Measurements from ENCODE around the gene STK32A.

GRCh38 chr5:147393874-147394672 lies 159.2 kb downstream of the STK32A start:
- TF ChIP-seq CTCF (IDR thresholded peaks at IDR 0.05 in 2 of 3, conservative IDR thresholded peaks at IDR 0.05 in 1 of 3; ENCODE audit: borderline replicate concordance in 1 of 3, insufficient read depth in 1 of 3, low read depth in 2 of 3, low read length in 2 of 3) (peak in 1 of 3 experiments; percentile 36; a peak in 1 of 6 replicates), POLR2A (IDR thresholded peaks at IDR 0.05; ENCODE audit: borderline replicate concordance, extremely low read depth, insufficient read depth, insufficient read length) (no peak), YY1 (IDR thresholded peaks at IDR 0.05; ENCODE audit: extremely low read depth, insufficient replicate concordance, low read depth, low read length) (no peak), ATF3 (IDR thresholded peaks at IDR 0.05) (no peak), SIN3A (IDR thresholded peaks at IDR 0.05; ENCODE audit: low read depth) (no peak), EZH2 (IDR thresholded peaks at IDR 0.05) (no peak), SRF (IDR thresholded peaks at IDR 0.05; ENCODE audit: low read depth) (no peak), RAD21 (IDR thresholded peaks at IDR 0.05; ENCODE audit: low read depth) (no peak), EGR1 (IDR thresholded peaks at IDR 0.05; ENCODE audit: low read depth) (no peak), POLR2AphosphoS5 (IDR thresholded peaks at IDR 0.05; ENCODE audit: low read depth, low read length) (no peak)
